ENCODE data around the gene BMPR1A. TPM values are rescaled to one million over a fixed set of nuclear protein-coding genes. Genes with fewer than 3 reads are reported as not detected.

Gene BMPR1A
- total and polyA plus RNA-seq, 10 of the 15 experiments (the other 5 are each of a cell fraction or from before 2014, with no cell fraction given) = 2.3 to 22.7 (median 13.1) TPM

GRCh38 chr10:86804805-86805204 lies 48.4 kb downstream of the BMPR1A start:
- no TSS peak for BruUV-seq (replicated peaks)
- no peak for TF ChIP-seq CHD4 (IDR thresholded peaks at IDR 0.05)
- TF ChIP-seq, protein P1, sequence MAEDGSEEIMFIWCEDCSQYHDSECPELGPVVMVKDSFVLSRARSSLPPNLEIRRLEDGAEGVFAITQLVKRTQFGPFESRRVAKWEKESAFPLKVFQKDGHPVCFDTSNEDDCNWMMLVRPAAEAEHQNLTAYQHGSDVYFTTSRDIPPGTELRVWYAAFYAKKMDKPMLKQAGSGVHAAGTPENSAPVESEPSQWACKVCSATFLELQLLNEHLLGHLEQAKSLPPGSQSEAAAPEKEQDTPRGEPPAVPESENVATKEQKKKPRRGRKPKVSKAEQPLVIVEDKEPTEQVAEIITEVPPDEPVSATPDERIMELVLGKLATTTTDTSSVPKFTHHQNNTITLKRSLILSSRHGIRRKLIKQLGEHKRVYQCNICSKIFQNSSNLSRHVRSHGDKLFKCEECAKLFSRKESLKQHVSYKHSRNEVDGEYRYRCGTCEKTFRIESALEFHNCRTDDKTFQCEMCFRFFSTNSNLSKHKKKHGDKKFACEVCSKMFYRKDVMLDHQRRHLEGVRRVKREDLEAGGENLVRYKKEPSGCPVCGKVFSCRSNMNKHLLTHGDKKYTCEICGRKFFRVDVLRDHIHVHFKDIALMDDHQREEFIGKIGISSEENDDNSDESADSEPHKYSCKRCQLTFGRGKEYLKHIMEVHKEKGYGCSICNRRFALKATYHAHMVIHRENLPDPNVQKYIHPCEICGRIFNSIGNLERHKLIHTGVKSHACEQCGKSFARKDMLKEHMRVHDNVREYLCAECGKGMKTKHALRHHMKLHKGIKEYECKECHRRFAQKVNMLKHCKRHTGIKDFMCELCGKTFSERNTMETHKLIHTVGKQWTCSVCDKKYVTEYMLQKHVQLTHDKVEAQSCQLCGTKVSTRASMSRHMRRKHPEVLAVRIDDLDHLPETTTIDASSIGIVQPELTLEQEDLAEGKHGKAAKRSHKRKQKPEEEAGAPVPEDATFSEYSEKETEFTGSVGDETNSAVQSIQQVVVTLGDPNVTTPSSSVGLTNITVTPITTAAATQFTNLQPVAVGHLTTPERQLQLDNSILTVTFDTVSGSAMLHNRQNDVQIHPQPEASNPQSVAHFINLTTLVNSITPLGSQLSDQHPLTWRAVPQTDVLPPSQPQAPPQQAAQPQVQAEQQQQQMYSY (CRISPR knock-in tag; IDR thresholded peaks at IDR 0.05) = no peak
- TF ChIP-seq JUND (IDR thresholded peaks at IDR 0.05; ENCODE audit: low read depth, low read length) = no peak
- TF ChIP-seq GABPA (IDR thresholded peaks at IDR 0.05; ENCODE audit: low read depth) = no peak
- TF ChIP-seq MAX (IDR thresholded peaks at IDR 0.05; ENCODE audit: low read depth, low read length) = no peak
- TF ChIP-seq NR2C1 (IDR thresholded peaks at IDR 0.05) = no peak

More at GRCh38 chr10:86804805-86805204, 48.4 kb downstream of the BMPR1A start:
- intact Hi-C loops (cut with micrococcal nuclease; ENCODE audit: unreplicated experiment) (no loop called here), in situ Hi-C loops (cut with MboI) (no loop called here)
- Histone ChIP-seq H2AFZ (ENCODE audit: control insufficient read depth, low read depth, low read length) (no peak overlapping the region), H3K4me3 (no peak overlapping the region), H3K27me3 (replicated peaks in 1 of 2; ENCODE audit: control insufficient read depth in 2 of 2, insufficient read depth in 2 of 2, low read length in 1 of 2) (no peaks in the 10 kb centered on the region), H3K79me2 (ENCODE audit: control insufficient read depth, insufficient read depth, low read length) (peaks cover 4% of the 10 kb centered on the region), H3K9ac (ENCODE audit: control insufficient read depth, insufficient read depth, low read length) (no peak overlapping the region), H3K4me2 (ENCODE audit: control insufficient read depth, insufficient read depth) (no peak overlapping the region), H4K20me1 (ENCODE audit: control insufficient read depth, insufficient read depth) (no peaks in the 10 kb centered on the region), H3K27ac (ENCODE audit: control insufficient read depth, insufficient read depth) (no peak overlapping the region), H3K9me3 (replicated peaks; ENCODE audit: control insufficient read depth, insufficient read depth, low read length) (no peaks in the 10 kb centered on the region), H3K36me3 (ENCODE audit: control insufficient read depth in 2 of 2, insufficient read depth in 2 of 2, low read length in 1 of 2) (no peaks in the 10 kb centered on the region; a peak in 2 of 4 replicates), H3K4me1 (ENCODE audit: control insufficient read depth, insufficient read depth, low read length) (no peaks in the 10 kb centered on the region; the same call in 1 of the 2 replicates)
- no peak for FAIRE-seq
- ChIA-PET RAD21 (ENCODE audit: unreplicated experiment) (no interaction called here), CTCF (interaction anchor here (1.4 kb wide), 1 partner anchor 16 kb away, joined by 4 read pairs; no protein-coding TSS in a partner anchor), SMC1A (ENCODE audit: uncharacterized antibody, unreplicated experiment) (interaction anchor here (1.1 kb wide), 1 partner anchor 9 kb away, joined by 4 read pairs; no protein-coding TSS in a partner anchor), POLR2A (interaction anchor here (0.6 to 0.7 kb wide), 2 partner anchors 17 to 32 kb away, joined by 6 to 8 read pairs; no protein-coding TSS in a partner anchor)
- no peak for DNase-seq (ENCODE audit: low read depth, low spot score)
- ATAC-seq = no peak
- WGBS (ENCODE audit: insufficient coverage, insufficient replicate concordance, low lambda C conversion rate, missing lambda C conversion rate) = 100% methylated on average over 3 of the region's 3 CpGs

Measured in GM12878 (cell line).